ENCODE measurements around the gene MYO16.

DNA sequence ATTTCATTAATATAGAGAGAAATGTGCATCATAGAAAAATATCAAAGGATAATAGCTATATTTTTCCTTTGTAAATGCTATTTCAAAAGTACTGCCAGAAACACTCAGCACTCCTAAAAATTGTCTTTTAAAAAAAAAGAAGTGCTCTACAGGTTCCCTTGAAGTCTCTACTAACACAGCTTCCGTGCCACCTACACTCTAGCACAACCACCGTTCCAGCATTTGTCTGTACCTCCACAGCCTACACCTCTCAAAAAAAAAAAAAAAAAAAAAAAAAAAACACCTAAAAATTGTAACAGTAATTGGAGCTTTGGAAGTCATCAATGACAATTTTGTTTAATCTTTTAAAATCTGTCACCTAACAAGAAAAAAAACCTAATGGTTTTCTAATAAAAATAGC is 485.6 kb downstream of the MYO16 start:
- TF ChIP-seq, protein P1, sequence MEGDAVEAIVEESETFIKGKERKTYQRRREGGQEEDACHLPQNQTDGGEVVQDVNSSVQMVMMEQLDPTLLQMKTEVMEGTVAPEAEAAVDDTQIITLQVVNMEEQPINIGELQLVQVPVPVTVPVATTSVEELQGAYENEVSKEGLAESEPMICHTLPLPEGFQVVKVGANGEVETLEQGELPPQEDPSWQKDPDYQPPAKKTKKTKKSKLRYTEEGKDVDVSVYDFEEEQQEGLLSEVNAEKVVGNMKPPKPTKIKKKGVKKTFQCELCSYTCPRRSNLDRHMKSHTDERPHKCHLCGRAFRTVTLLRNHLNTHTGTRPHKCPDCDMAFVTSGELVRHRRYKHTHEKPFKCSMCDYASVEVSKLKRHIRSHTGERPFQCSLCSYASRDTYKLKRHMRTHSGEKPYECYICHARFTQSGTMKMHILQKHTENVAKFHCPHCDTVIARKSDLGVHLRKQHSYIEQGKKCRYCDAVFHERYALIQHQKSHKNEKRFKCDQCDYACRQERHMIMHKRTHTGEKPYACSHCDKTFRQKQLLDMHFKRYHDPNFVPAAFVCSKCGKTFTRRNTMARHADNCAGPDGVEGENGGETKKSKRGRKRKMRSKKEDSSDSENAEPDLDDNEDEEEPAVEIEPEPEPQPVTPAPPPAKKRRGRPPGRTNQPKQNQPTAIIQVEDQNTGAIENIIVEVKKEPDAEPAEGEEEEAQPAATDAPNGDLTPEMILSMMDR (IDR thresholded peaks at IDR 0.05): no peak
- TF ChIP-seq POLR2AphosphoS5 (IDR thresholded peaks at IDR 0.05): no peak

All from gastroesophageal sphincter (tissue), 3 donors.